Kidney glomerular epithelial cell (primary cell): ENCODE measurements around the gene SLC7A8.
"Not testable (repeated sequence)": the region's sequence is repeated elsewhere in the genome, so short reads cannot be mapped to it uniquely, and the experiment has no call there.

ENCODE experiments used
- DNase-seq: peaks from one replicate; lab custom pipeline; 2025; lab: John Stamatoyannopoulos, UW

Gene SLC7A8

DNA sequence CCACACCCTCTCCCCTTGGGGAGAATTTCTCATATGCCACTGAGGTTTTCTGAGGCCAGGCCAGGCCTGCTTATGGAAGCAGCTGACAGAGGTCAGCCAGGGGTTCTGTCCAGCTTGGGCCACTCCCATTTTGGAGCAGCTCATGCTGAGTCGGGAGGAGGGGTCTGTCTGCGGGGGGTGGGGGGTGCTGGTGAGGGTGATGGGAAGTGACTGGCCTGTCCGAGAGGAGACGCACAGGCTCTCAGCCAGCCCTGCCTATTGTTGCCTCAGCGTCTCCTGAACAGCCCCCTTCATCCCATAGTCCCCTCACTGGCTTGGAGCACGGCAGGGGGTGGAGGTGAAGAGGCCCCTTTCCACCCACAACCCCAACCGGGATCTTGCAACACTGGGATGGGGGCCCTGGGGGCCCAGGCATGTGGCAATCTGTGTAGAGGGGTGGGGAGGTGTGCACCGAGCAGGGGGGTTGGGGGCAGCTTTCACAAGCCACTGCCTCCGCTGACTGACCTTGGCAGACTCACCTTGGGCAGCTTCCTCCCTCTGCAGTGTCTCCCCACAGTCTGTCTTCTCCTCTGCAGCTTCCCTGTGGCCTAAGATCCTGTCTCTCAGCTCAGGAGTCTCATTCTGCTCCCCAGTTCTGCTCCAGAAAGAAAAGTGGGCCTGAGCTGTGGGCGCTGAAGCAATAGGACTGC is 69.9 kb downstream of the SLC7A8 start:
- DNase-seq = no peak

DNA sequence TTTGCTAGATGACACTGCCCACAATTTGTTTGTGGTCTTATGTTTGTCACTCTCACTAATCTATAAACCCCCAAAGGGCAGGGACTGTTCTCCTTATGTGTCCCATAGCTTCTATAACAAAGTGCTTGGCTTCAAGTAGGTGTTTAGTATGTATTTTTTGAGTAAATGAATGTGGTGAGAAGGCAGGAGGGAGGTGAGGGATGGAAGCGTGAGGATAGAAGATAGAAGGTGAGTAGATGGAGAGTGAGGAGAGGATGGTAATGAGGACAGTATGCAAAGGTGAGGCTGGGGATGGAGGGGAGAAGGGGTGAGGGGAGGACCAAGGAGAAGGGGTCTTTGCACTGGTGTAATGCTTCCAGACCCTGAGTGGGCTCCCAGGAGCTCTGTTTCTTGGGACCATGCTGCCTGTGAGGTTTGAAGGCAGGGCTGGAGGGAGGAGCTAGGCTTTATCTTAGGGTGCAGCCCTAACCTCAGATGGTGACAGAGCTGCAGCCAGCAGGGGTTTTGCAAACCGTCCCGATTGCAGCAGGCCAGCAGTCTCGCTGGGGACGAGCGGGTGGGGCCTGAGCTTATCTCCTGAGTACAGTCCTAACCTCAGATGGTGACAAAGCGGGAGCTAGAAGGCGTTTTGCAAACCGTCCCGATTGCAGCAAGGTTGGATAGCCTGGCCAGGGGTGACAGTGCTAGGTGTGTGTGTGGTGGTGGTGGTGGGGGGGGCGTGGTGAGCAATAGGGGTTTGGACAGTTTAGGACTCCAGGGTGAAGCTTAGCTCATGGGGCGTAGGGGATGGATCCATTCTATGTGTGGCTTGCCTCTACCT is 70.9 kb downstream of the SLC7A8 start:
- no peak for DNase-seq

DNA sequence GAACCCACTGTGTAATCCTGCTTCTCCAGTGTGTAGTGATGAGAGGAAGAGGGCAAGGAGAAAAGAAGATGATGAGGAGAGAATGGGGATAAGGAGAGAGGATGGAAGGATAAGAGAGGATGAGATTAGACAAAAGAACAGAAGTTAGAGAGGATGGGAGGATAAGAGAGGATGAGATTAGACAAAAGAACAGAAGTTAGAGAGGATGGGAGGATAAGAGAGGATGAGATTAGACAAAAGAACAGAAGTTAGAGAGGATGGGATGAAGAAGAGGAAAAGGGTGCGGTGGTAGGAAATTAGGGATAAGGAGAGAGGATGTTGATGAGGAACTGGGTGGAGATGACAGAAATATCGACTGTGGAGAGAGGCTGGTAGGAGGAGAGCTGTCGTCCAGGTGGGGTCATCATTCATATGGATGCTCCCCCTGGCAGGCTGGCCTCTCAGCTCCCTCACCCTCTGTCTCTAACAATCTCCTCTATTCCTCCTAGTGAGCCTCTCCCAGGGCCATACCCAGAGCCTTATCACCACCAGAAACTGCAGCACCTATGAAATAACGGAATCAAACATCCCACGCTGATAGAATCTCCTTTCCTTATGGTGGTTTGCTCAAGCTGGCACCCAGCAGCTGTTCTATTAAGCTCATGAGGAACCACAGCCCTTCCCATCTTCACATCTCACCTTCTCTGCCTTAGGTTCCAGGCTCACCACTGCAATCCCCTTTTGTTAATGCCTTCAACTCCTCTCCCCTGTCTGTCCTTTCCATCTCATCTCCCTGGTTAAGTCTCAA is 72.7 kb downstream of the SLC7A8 start:
- no peak for DNase-seq

DNA sequence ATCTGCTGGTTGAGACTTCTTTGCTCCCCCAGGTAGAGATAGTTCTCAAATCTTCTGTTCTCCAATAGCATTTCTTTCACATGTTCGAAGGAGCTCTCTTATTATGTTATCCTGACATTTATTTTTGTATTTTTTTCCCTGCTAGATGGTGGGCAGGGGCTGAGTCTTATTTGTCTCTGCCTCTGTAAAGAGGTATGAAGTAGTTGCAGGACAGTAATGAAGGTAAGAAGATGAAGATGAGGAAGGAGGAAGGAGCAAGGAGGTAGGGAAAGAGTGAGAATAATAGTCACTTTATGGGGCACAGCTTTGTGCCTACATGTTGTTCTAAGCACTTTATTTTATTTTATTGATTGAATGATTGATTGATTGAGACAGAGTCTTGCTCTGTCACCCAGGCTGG is 73.7 kb downstream of the SLC7A8 start:
- DNase-seq = no peak

DNA sequence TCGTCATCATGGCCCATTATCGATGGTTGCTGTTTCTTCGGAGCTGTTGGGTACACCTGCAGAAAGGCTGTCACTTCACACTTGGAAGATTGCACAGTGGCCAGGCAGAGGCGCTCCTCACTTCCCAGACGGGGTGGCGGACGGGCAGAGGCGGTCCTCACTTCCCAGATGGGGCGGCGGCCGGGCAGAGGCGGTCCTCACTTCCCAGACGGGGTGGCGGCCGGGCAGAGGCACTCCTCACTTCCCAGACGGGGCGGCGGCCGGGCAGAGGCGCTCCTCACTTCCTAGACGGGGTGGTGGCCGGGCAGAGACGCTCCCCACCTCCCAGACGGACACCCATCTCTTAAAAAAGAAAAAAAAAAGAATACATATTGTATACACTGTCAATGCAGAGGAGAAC is 75.3 kb downstream of the SLC7A8 start:
- DNase-seq = not testable (repeated sequence)

DNA sequence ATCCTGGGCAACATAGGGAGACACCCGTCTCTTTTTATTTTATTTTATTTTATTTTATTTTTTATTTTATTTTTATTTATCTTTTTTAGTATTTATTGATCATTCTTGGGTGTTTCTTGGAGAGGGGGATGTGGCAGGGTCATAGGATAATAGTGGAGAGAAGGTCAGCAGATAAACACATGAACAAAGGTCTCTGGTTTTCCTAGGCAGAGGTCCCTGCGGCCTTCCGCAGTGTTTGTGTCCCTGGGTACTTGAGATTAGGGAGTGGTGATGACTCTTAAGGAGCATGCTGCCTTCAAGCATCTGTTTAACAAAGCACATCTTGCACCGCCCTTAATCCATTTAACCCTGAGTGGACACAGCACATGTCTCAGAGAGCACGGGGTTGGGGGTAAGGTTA is 75.8 kb downstream of the SLC7A8 start:
- DNase-seq = not testable (repeated sequence)

DNA sequence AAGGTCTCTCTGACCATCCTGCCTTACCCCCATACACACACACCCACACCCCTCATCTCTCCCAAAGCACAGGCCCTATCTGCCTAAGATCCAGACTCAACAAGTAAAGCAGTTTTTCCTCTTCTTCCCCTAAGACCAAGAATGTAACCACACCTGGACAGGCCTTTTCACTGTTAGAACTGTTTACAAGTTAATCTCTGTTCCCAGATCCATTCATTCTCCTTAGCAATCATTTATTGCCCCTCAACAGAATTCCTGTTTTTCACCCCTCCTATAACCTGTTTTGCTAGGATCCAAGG is 76.8 kb downstream of the SLC7A8 start:
- DNase-seq = no peak

DNA sequence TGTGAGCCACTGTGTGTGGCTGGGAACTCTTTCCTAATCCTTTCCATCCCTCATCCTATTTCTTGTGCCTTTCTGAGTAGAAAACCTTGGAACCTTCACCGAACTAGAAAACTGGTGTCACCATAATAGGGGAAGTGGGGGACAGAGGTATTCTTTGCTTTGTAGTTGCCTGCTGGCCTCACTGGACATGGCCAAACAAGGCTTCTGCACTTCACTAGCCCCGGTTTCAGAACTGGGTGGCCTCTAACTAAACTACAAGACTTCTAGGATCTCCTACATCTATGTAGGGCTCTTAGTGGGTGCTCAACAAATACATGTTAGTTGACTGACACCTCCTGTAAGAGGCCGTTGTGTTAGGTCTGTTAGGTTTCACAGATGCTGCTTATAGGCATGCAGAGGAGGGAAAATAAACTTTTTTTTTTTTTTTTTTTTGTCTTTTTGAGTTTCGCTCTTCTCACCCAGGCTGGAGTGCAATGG is 78.1 kb downstream of the SLC7A8 start:
- no peak for DNase-seq

DNA sequence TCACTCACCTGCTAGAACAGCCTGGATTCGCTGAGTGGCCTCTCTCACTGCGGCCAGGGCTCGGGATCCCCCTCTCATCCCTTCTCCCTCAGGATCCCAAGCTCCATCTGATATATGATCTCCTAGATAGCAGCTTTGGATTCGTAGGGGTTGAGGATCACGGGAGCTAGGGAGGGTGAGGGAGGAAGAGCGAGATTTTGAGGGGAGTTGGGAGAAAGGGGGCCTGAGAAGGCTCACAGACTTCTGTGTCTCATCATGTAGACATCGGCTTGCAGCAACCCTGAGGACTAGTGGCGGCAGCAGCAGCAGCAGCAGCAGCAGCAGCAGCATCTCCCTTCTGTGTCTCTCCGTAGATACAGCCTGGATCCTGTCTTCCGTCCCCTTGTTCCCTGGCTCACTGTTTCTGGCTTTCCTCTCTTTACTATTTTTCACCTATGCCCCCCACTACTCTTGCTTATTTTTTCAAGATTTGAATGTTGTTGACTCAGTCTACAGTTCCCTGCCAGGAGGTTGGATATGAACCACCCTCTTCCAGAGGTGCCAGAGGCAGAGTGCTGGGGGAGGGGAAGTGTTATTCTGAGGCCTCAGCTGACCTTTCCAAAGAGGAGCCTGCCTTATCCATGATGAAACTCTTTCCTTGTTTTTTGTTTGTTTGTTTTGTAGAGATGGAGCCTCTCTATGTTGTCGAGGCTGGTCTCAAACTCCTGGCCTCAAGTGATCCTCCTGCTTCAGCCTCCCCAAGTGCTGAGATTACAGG is 78.7 kb downstream of the SLC7A8 start, which contains the start of gene CIROP:
Gene CIROP (minus strand): TSS at position 399 of the 757 bp plus-strand sequence. CDS start 69 bp downstream, at position 330.
- no peak for DNase-seq

DNA sequence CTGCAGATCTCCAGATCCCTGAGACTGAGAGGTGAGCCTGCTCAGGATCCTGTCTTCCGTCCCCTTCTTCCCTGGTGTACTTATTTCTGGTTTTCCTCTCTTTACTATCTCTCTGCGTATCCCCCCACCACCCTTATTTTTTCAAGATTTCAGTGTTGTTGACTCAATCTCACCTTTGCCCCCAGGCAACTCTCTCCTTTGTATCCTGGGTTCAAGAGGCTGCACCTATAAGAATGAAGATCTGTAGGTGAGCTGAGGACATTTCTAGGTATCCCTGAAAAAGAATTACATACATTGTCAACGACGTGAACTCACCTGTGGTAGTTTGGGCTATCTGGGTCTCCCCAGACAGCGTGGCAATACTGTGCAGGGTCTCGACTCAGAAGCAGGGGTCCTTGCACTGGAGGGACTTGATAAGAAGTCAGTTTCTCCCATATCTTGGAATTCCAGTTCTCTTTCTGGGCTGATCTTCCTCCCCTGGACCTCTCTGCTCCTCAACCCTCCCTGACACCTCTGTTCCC is 79.3 kb downstream of the SLC7A8 start:
- no peak for DNase-seq

DNA sequence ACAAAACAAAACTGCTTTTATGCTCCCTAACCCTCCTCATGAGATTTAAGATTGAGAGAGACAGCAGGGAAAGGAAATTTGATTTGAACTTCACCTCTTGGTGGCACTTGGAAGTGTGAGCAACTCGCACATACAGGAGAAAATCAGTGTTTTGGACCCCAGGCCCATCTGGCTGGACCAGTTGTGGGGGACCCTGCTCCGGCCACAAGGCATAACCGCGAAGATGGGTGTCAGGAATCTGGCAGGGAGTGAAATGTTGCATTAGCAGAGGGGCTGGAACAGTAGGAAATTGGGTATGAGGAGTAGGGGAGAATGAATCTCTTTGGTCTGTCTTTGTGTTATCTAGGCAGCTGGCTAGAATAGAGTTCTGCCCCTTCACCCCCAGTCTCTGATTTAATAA is 79.9 kb downstream of the SLC7A8 start:
- DNase-seq = no peak

DNA sequence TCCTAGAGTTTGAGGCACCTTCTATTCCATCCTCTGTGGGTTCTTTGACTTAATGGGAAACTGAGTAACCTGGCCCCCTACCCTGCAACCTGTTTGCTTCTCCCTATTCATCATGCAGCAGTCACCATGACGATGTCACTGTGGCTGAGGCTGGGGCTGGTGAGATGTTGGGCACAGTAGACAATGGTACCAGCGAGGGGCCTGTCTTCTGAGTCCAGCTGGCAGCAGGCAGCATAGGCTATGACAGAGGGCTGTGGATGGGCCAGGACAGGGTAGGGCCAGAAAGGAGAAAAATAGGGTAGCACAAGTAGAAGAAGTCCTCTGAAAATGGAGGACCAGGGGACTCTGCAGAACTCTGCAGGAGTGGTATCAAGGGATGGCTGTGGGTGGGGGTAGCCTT is 80.7 kb downstream of the SLC7A8 start:
- DNase-seq = no peak

DNA sequence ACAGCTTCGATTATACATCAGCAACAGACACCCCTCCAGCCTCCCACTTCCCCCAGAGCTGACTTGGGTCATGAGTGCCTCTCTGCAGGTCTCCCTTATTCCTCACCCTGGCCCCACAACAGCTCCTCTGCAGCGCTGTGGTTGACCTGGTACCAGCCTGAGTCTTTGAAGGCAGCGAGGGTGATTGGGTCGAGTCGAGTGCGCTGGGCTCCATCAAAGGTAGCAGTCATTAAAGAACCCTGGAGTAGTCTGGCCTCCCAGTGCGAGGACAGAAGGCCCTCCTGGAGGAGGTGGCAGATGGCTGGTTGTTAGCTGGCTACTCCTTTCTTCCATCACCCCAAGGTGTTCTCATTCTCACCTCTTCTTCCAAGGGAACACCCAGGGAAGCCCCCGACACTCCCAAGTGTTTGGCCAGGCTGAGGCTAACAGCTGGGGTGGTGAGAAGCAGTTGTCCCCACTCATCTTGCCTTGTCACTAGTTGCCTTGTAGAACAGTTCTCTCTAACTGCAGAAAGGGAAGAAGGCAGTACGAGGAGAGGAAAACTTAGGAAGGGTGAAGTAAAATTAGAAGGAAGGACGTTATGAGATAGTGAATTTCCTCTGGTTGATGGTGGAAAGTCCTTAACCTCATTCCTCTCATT is 81.4 kb downstream of the SLC7A8 start:
- no peak for DNase-seq

DNA sequence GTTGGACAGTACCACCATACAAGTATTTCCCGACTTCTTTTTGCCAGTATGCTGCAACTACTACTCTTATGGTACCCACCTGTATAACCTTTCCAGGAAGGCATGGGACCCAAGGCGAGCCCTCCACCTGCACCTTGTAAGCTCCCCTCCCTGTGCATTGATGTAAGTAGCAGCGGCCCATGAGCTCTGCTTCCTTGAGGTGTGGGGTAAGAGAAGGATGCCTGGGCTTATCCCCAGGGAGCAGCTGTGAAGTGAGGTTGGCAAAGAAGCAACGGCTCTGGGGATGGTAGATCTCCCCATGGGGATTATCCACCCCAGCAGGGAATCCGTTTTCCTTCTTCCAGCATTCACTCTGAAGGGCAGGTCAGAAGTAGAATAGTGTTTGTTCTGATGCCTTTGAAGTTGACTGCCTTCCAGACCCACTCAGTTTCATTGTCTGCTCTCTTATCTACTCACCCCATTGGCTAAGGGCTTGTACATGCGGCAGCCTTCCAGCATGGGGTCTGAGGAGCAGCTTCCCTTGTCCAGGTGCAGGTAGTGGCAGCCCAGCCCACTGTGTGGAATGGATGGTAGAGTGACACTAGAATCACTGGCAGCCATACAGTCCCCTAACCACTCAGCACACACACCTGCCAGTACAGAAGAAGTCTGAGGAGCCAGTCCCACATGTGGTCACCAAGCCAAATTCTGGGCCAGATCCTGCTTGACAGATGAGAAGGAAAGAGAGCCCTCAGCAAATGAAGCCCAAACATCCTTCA is 82.1 kb downstream of the SLC7A8 start:
- DNase-seq = no peak

DNA sequence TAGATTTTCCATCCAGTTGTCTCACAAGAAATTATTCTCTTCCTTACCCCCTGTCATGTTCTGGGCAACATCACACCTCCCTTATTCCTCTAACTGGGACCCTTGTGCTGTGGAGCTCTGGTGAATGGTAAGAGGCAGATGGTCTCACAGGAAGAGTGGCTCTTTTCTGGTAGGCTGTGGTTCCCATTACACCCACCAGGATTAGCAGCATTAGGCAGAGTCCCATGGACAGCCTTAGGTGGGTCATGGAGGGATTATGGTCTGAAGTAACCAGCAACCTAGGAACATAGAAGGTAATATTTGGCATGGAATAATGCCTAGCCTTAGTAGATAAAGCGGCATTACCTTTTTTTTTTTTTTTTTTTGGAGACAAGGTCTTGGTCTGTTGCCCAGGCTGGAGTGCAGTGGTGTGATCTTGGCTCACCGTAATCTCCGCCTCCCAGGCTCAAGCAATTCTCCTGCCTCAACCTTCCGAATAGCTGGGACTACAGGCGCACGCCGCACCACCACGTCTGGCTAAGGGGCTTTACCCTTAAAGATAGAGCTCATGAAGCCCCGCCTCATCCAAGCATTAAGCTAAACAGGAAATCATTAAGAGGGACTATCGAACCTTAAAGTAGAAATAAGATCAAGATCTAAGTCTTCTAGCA is 84.1 kb downstream of the SLC7A8 start:
- DNase-seq = no peak

DNA sequence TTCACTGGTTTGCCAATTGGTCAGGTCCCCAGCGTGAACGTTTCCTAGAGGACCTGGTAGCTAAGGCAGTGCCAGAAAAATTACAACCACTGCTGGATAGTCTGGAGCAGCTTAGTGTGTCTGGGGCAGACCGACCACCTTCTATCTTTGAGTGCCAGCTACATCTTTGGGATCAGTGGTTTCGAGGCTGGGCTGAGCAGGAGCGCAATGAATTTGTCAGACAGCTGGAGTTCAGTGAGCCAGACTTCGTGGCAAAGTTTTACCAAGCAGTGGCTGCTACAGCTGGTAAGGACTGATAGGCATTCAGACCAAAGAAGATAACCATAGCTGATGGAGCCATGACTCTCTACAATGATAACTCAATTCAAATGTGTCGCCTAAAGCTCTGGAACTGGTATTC is 85.7 kb downstream of the SLC7A8 start:
- no peak for DNase-seq

DNA sequence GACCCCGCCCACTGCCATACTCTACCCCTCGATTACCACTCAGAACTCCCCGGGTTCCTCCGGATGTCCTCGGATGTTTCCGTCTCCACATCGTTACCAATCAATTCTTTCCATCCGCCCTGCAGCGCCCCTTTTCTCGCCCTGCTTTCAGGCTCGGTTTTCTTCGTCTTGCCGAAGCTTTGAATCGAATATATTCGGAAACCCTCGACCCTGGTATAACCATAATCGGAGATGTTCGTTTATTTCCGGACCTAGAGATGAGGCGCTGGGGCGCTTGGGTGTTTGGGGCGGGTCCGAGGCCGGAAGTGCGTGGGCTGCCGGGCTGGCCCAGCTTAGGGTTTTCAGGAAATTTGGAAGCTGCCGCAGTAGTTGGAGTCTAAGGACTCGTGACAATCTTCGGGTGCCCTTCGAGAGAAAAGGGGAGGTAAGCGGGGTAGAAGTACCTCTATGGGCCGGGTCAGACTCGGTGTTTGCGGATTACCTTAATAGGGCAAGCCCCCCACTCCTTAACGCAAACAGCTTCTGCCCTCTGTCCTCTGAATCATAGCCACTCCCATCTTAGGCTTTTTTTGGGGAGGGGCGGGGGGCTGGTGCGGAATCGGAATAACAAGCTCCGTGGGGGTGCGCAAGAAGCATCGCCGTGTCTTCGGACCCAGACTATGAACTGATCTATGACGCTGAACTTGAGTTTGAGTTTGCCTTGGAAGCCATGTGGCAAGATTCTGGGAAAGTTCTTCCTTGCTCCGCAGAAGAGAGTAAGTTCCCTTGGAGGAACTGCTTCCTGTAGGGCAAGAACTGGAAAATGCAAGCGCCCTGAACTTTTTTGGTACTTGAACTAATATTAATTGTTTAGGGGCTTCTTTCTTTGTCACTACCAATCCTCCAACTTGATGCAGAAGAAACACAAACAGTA is 88.0 kb downstream of the SLC7A8 start, which contains the start of gene C14orf119:
Gene C14orf119 (plus strand): TSS at position 310 of the 913 bp plus-strand sequence. CDS start 2,154 bp downstream, outside the sequence.
- no peak for DNase-seq

DNA sequence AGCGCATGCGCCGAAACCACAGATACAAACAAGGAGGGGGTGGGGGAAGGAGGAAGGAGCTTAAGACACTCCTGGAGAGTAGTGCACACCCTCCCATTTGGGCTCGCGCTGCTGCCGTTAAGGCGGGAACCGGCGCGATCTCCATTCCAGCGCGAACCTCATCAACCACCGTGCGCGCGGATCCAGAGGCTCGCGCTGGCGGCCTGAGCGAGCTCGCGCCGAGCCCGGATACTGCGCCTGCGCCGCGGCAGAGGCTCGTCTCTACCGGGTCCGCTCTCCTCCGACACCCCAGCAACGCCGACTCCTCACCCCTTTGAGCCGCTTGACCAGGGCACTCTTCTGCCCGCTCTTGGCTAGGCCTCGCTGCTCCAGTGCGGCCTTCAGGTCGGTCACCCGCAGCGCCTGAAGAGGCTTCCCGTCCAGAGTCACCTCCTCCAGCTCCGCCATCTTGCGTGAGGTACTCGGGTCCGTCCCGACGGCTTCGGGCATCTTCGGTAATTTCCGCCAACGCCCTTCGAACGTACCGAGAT is 88.7 kb downstream of the SLC7A8 start, which contains the start of gene ACIN1:
Gene ACIN1 (minus strand): TSS at position 471 of the 530 bp plus-strand sequence. CDS start 24 bp downstream, at position 447.
- DNase-seq = no peak
